HG02623 (cell line): ENCODE results near the gene MRTFA.
"Not testable (repeated sequence)": the region's sequence is repeated elsewhere in the genome, so short reads cannot be mapped to it uniquely, and the experiment has no call there.

ENCODE experiments used
- ATAC-seq: cut with Tn5 transposase; IDR thresholded peaks from one replicate; pipeline ENCODE4 v1.9.1; 2021; ENCODE audit warnings: moderate library complexity; ENCODE audit not compliant: unreplicated experiment

The MRTFA gene

DNA sequence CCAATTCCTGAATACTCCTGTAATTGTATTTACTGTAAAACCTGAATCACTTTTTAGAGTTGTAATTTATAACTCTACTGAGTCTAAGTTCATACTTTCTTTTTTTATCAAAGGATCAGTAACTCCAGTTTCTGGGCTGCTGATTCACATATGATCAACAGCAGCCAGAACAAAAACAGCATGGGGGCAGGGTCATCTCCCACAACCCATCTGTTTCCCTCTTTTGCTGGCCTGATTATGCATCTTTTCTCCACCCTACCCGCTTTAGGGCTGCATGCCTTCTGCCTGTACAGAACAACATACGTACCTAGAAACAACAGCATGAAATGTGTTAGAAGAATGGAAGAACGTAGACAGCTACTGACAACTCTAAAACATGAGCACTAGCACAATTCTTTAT lies 76.0 kb downstream of the MRTFA start:
- no peak for ATAC-seq

DNA sequence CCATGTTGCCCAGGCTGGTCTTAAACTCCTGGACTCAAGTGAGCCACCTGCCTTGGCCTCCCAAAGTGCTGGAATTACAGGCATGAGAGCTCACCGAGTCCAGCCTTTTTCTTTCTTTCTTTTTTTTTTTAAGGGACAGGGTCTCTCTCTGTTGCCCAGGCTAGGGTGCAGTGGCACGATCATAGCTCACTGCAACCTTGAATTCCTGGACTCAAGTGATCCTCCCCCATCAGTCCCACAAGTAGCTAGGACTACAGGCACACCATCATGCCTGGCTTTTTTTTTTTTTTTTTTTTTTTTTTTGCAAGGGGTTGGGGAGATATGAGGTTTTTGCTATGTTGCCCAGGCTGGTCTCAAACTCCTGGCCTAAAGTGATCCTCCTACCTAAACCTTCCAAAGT lies 78.5 kb downstream of the MRTFA start:
- no peak for ATAC-seq

DNA sequence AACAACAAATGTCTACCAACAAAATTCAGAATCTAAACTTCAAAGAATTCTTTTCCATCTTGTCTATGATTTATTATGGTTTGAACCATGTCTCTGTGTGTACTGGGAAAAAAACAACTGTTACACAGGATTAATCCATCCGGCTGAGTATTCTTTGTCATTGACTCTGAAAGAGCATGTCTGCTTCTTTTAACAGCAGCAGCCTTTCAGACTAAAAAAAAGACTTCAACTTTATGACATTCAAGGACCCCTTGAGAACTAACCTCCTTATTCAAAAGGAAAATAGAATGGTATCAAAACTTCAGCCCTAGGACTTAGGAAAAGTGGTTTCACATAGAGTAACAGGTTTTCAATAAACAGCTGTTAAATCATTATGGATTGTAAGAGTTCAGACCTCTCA lies 79.9 kb downstream of the MRTFA start:
- no peak for ATAC-seq

DNA sequence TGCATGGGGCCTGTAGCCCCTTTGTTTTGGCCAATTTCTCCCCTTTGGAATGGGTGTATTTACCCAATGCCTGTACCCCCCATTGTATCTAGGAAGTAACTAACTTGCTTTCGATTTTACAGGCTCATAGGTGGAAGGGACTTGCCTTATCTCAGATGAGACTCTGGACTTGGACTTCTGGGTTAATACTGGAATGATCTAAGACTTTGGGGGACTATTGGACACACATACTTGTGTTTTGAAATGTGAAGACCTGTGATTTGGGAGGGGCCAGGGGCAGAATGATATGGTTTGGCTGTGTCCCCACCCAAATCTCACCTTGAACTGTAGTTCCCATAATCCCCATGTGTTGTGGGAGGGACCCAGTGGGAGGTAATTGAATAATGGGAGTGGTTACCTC lies 82.5 kb downstream of the MRTFA start:
- not testable (repeated sequence) for ATAC-seq

DNA sequence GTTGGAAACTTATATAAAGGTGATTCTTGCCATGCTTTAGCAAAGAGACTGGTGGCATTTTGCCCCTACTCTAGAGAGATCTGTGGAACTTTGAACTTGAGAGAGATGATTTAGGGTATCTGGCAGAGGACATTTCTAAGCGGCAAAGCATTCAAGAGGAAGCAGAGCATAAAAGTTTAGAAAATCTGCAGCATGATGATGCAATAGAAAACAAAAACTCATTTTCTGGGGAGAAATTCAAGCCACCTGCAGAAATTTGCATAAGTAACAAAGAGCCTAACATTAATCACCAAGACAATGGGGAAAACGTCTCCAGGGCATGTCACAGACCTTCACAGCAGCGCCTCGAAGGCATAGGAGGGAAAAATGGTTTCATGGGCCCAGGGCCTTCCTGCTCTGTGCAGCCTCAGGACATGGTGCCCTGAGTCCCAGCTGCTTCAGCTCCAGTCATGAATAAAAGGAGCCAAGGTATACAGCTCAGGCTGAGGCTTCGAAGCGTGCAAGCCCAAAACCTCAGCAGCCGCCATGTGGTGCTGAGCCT lies 83.4 kb downstream of the MRTFA start:
- no peak for ATAC-seq

DNA sequence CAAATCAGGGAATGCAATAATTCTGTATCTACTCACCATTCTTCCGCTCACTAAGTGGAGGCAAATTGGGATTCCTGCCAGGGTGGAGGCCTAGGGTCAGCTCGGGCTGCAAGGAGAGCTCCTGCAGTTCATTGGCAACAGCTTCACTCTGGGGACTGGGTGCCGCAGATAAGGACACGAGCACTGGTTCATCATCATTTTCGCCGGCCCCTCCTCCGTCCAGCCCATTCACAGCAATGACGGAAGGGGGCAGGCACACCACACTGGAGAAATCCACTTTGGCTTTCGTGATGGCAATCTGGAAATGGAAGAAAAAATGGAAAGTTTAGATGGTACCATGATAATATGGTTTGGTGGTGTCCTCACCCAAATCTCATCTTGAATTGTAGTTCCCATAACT lies 84.4 kb downstream of the MRTFA start:
- no peak for ATAC-seq

DNA sequence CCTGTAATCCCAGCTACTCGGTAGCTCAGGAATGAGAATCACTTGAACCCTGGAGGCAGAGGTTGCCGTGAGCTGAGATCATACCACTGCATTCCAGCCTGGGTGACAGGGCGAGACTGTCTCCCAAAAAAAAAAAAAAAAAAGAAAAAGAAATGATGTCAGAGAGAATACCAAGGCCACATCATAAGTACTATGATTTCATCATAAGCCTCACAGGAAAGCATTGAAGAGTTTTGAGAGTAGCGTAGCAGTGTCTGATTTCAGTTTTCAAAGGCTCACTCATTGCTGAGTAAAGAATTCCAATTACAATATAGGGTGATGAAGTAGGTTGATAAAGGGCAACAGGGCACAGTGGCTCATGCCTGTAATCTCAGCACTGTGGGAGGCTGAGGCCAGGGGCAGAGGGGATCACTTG lies 88.8 kb downstream of the MRTFA start:
- no peak for ATAC-seq

DNA sequence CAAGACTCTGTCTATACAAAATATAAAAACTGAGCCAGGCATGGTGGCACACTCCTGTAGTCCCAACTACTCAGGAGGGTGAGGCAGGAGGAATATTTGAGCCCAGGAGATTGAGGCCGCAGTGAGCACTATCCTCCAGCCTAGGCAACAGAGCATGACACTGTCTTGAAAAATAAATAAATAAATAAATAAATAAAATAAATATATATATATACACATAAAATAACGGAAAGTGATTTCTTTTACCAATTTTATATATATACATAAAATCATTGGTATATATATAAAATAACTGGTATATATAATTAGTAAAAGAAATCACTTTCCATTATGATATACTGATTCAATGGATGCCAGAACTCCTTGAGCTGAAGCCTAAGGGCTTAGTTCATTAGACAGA lies 91.8 kb downstream of the MRTFA start:
- ATAC-seq, result no peak

DNA sequence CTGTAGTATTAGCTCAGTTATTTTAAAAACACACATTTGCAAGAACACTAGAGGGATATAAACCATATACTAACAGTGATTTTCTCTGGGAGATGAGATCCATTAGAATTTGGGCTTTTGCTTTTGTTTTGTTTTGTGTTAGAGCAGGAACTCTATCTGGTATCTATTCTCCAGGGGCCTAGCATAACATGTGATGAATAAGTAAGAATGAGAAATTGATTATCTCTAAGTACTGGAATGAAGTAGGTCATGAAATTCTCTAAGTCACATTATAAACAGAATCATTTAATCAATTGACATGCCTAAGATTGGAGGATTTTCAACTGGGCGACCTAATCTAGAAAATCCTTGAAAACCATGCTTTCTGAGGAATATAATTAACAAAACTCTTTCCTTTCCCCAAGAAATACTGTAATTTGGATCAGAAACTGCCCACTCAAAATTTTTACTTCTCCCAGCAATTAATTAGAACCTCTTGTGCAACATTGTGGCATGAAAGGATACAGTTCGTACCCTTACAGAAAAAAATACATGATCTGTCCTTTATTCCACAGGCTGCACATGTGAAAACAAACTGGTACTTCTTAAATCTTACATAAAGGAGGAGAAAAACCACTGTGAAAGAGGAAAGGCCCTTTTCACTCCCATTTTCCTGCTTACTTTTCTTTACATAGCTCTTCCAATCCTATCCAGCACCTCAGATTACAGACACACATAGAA lies 93.5 kb downstream of the MRTFA start:
- no peak for ATAC-seq

DNA sequence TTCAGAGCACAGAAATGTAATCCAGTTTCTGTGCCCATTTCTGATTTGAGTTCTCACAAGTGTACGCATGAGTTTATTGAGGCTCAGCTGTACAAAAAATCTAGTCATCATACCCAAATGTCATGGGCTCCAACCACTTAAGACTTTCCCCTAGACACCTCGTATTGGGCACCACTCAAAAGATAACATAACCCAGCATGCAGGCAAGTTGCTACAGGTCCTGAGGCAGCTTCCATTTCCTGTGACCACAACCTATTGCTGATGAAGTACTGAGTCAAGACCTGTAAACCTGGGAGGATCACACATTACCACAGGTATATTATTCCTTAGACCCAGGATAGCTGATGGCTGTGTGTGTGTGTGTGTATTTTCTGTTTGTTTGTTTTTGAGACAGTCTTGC lies 95.2 kb downstream of the MRTFA start:
- ATAC-seq, result no peak

DNA sequence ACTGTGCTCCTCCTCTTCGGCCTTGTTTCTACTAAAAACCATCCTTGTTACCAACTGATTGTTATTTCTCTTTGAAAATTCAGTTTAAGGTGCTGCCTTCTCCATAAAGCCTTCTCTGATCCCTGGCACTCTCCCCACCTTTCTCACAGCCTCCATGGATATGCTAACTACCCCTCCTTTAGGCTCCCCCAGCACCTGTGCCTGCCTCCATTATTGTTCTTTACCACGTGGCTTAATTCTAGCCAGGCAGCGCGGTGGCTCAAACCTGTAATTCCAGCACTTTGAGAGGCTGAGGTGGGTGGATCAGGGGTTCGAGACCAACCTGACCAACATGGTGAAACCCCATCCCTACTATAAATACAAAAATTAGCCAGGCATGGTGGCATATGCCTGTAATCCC lies 96.3 kb downstream of the MRTFA start:
- no peak for ATAC-seq

DNA sequence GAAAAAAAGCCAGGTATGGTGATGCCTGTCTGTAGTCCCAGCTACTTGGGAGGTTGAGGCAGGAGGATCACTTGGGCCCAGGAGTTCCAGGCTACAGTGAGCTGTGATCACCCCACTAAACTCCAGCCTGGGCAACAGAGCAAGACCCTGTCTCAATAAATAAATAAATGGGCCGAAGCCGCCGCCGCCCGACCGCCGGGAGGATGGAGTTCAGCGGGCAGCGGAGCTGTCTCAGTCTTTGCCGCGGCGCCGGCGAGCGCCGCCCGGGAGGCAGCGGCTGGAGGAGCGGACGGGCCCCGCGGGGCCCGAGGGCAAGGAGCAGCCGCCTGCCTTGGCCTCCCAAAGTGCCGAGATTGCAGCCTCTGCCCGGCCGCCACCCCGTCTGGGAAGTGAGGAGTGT lies 100.4 kb downstream of the MRTFA start:
- not testable (repeated sequence) for ATAC-seq

DNA sequence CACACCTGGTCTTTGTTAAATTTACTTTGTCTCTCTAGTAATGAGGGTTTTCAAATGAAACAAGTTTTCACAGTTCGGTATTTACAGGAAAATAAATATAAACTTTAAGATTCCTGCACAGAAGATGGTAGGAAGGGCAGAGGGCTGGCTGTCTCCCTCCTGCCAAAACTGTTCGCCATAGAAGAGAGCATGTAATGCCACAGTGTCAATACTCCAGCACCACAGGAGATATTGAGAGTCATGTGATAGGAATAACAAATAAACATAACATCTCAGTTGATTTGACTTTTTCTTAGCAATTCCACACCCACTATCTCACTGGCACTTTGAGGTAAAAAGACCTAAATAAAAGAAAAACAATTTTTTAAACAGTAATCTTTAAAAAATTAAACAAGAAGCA lies 100.9 kb downstream of the MRTFA start:
- no peak for ATAC-seq

DNA sequence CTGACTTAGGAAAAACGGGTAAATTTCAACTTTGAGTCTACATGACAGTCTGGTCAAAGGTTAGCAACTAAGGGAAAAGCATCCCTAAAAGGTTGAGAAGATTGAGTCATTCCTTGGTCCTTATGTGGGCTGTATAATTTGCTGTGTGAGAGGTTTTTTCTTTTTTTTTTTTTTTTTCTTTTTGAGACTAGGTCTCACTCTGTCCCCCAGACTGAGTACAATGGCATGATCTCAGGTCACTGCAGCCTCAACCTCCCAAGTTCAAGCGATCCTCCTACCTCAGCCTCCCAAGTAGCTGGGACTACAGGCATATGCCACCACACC lies 101.4 kb downstream of the MRTFA start:
- ATAC-seq, result no peak

DNA sequence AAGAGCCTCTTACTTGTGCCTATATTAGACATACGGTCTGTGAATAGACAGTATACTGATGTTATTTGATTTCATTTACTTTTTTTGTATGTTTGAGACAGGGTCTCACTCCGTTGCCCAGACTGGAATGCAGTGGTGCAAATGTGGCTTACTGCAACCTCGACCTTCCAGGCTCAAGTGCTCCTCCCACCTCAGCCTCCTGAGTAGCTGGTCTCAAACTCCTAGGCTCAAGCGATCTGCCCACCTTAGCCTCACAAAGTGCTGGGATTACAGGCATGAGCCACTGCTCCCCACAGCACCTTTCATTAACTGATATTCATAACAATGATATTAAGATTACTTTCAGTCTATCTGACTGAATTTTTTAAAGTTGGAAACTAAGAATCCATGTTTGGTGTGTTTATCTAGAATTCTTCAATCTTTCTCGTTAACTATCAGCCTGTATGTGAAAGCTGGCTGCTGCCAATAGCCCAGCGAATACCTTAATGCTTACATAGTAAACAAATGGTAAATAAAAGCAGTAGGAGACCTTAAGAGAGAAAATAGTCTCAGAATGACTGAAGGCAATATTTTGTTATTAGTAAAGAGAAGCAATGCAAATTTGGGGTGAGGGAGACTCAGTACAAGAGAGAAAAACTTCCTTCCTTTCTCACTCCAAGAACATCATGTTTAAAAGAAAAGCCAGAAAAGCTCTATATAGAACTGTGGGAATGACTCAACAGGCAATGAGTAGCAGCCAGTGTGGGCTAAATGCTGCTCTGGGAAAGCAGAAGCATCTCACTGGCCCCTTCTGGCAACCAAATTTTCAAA lies 101.9 kb downstream of the MRTFA start:
- no peak for ATAC-seq

DNA sequence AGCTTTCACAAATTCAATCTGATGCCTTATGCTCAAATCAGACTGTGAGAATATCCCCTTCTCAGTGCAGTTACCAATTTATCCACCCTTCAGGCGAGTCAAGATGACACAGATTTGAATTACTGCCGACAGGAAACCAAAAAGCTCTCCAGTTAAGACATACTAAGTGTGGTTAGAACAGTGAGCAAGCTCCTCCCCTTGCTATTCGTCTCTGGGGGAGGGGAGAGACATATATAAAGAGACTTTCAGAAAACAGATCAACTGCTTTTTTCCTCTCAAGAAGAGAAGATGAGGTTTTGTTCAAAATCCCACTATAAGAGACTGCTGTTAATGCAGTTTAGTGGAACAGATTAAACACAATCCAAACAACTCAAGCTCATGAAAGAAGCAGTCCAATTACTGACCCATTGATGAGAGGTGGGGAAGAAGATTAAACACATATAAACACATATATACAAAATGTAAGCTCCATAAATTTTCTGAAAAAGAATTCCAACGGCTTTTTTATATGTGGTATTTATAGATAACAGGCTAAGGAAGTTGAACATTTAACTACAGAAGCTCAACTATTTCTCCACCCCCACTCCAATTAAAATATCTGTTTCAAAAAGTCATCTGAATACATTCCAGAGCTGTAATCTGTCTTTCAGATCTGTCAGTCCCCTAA lies 102.7 kb downstream of the MRTFA start:
- ATAC-seq, result peak; percentile 50

DNA sequence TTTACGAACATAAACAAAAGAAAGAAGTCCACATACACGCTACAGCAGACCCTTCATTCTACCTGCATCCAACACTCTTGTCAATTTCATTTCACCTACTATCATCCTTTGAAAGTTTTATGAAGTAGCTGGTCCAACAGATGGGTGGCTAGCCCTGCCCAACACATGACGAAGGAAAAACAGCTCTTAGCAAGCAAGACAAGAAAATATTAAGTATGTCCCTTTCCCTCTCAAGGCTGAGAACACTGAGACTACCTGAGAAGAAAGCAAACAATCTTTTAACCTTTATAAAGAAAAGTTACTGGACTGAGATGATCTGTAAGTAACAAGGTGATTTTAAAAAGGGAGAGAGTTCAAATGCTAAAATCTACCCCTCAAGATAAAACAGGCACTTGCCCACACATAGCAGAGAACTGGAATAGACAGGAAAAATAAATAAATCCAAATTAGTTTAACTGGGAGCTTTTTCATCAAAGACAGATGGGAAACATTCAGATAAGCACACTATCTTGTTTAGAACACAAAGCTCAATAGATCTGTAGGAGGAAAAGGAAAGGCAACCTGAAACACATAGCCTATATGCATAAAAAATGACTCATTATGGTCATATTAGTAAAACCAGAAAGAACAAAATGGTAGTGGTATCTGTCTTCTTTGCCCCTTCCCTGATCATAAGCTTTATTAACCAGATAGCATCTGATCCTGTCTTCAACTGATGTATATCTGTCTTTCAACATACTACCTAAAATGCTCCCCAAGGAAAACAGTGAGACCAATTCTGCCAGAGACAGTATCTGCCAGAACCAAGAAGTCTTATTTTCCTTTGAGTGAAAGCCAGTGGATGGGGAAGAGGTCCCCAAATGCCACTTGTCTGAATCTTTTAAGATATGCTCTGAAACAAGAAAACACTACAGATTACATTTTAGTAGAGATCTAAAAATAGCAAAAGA lies 104.3 kb downstream of the MRTFA start:
- no peak for ATAC-seq

DNA sequence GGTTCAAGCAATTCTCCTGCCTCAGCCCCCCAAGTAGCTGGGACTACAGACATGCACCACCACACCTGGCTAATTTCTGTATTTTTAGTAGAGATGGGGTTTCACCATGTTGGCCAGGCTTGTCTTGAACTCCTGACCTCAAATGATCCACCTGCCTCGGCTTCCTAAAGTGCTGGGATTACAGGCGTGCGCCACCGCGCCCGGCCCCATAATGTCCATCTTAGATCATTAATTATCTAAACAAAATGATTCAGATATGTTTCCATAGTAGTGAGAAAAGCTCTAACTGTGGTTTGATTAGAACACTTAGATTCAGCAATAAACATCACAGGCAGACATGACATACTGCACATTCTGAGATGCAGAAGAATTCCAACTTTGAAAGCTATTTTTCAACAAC lies 106.1 kb downstream of the MRTFA start:
- ATAC-seq, result not testable (repeated sequence)

DNA sequence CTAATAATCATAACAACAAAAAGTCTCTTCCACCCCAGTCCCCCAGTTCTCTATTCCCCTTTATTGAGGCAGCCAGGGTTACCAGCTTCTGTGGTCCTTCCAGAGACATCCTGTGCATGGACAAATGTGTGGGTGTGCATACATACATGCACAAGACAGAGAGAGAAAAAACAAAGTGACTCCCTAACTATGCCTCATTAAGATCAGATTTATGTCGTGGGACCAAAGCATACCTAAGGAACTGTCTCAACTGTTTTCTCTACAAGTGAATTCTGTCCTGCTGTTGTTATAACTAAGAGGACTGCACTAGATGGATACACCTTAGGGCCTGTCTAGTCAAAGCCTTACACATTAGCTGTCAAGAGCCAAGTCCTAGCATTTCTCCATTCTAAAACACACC lies 106.7 kb downstream of the MRTFA start:
- ATAC-seq, result no peak

DNA sequence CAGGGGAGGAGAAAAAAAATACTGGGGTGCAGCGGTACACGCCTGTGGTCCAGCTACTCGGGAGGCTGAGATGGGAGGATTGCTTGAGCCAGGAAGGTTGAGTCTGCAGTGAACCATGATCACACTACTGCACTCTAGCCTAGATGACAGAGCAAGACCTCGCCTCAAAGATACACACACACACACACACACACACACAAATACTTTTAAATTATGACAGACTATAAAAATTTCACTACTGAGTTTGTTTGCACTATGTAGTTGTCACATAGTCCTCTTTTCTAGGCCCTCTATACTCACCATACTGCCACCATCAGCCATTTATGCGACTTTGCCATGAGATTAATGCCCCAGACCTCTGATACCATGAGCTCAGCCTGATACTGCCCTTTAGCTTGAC lies 109.6 kb downstream of the MRTFA start:
- ATAC-seq, result no peak
